SJCRH30 (cell line): ENCODE data around the gene HOXA7. TPM values are rescaled to one million over a fixed set of nuclear protein-coding genes. Genes with fewer than 3 reads are reported as not detected.

Experiments
- DNase-seq, 2 experiments: peaks; one replicate each; pipeline ENCODE4 v3.0.0-alpha.2; 2015 to 2020
- H3K27ac ChIP-seq: fragments of 250-450 bp; sonication (Bioruptor Pico); 2 replicates; pipeline ENCODE4 v1.5.1; 2020; ENCODE audit warnings: mild to moderate bottlenecking, moderate library complexity
- H3K27me3 ChIP-seq: fragments of 250-450 bp; sonication (Bioruptor Pico); 2 replicates; pipeline ENCODE4 v1.5.1; 2020; ENCODE audit warnings: mild to moderate bottlenecking, moderate library complexity
- H3K36me3 ChIP-seq: fragments of 250-450 bp; sonication (Bioruptor Pico); 2 replicates; pipeline ENCODE4 v1.5.1; 2020; ENCODE audit warnings: mild to moderate bottlenecking, moderate library complexity
- H3K4me1 ChIP-seq: fragments of 250-450 bp; sonication (Bioruptor Pico); 2 replicates; pipeline ENCODE4 v1.5.1; 2020; ENCODE audit warnings: mild to moderate bottlenecking, moderate library complexity
- H3K4me3 ChIP-seq: fragments of 250-450 bp; sonication (Bioruptor Pico); 2 replicates; pipeline ENCODE4 v1.5.1; 2020; ENCODE audit warnings: mild to moderate bottlenecking, moderate library complexity
- H3K9me3 ChIP-seq: fragments of 250-450 bp; sonication (Bioruptor Pico); replicated peaks from 2 replicates; pipeline ENCODE4 v1.5.1; 2020; ENCODE audit warnings: mild to moderate bottlenecking, moderate library complexity
- total RNA-seq: library from RNA; depleted of rRNA; stranded (reverse); fragments of >200 nt; shearing (Covaris generic); gene quantifications from 2 replicates; pipeline ENCODE4 v1.2.3, GENCODE V29; 2014

The HOXA7 gene
- total RNA-seq, 1 experiment from 2014 or later: 40.4 TPM

DNA sequence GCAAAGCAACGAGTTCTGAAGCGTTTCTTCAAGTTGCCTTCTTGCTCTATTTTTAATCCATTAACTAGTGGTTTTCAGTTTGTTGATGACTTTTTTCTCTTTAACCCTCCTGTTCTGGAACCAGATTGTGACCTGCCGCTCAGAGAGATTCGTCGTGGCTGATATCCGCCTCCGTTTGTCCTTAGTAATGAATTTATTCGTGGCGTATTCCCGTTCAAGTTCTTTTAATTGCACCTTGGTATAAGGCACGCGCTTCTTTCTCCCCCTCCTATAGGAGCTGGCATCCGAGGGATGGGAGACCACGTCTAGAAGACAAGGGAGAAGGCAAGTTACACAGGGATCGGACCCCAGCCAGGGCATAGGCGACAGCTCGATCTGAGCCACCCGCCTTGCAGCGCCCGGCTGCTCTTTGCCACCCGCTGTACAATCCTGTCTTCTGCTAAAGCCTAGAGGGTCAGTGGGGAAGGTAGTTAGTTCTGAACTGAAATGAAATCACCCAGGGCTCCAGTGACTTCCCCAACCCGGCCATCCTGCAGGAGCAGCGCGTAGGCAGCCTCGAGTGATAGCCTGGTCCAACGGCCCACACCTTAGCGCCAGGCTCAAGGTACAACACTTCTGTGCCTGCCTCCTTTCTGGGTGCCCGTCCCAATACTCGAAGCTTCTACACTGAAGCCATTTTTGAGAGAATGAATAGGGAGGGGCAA is 41.8 kb upstream of the HOXA7 start:
- Histone ChIP-seq H3K36me3 (no peaks in the 10 kb centered on the region), H3K9me3 (no peaks in the 10 kb centered on the region), H3K27ac (no peak overlapping the region), H3K4me1 (no peaks in the 10 kb centered on the region; the same call in 1 of the 2 replicates), H3K27me3 (no peaks in the 10 kb centered on the region), H3K4me3 (peak overlapping the region; percentile 87)
- DNase-seq: no peak

DNA sequence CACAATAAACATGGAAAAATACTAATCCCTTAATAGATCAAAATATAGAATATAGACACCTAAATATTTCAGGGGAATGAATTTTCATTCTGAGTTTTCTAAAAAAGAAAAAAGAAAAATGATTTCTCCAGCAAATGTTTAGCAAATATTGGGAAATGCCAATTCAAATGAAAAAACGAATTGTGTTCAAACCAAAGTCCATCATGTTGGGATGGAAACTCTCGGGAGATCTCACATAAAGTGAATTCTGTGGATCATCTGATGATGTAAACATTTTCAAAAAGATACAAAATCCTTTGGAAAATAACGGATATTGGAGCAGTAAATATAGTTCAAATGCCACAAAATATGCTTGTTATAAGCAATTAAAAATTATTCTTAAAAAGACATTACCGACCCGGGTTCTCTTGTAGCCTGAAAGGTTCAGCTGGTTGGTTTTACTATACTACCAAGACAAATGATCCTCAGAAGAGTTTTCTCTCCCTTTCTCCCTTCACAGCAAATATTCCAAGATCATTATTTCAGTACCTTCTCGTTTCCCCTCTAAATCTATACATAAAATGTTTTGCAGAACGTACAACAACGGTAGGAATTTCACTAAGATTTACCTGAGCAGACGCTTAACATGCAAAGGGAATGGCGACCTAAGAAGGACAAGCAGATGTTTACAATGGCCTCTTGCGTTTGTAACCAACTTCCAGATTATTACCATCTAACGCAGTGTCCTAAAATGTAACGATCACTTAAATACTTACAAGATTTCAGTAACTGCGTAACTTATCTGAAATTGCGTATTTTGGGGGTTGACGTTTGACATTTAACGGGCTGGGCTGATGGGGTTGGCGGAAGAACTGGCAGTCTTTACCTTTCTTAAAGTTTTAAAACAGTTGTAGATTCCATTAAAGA is 40.9 kb upstream of the HOXA7 start:
- no peaks in the 10 kb centered on the region for H3K36me3 ChIP-seq
- no peak overlapping the region for H3K4me3 ChIP-seq
- H3K9me3 ChIP-seq: no peaks in the 10 kb centered on the region
- H3K27ac ChIP-seq: no peak overlapping the region
- no peaks in the 10 kb centered on the region for H3K27me3 ChIP-seq
- no peaks in the 10 kb centered on the region; the same call in 1 of the 2 replicates for H3K4me1 ChIP-seq
- DNase-seq: no peak

DNA sequence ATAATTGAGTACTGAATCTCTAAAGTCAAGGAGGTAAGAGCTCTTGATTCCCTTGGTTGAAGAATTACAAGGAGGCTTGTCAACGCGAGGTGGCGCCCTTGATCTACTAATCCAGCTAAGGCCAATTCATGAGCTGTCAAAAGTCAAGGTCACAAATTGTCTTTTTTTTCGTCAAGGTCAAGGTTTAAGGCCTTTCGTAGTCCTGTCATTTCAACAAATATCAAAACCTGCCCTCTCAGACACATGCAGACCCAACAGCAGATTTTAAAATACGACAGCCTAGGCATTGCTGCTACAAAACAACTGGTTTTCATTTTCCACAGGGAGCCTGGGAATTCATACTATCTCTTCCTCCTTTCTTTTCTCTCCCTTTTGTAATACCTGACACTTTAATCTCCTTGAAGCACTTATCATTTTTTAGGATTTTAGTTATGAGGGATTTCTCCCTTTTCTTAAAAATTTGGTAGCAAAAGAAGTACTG is 39.9 kb upstream of the HOXA7 start:
- no peaks in the 10 kb centered on the region for H3K27me3 ChIP-seq
- peak; percentile 69 to 88 for DNase-seq
- no peaks in the 10 kb centered on the region for H3K36me3 ChIP-seq

DNA sequence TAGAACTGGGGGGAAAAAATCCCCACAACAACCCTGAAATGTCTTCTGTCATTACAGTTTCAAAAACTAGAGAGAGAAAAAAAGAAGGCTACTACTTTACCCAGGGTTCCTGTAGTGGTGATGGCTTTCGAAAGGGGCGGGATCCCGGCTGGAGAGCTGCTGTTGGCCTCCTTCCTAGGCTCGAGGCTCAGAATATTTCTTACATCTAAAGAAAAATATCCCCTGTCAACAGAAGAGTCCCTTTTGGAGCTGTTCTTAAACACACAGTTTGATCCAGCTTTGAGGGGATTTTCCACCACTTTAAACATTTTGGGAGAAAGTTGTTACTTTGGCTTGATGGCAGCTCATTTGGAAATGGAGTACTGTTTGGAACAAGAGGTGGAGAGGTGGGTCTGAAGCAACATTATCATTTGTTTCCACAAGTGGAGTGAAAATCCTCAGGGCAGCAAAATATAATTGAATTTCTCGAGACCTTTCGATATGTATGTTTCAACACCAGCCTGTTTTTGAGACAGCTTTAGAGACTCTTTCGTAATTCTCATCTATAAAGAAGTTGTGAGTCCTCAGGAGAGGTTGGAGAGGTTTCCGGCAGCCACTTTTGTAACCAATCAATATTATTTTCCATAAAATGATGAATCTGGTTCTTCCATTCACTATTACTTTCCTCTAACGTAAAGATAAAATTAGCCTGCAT is 38.4 kb upstream of the HOXA7 start:
- Histone ChIP-seq H3K27ac (no peak overlapping the region), H3K9me3 (no peaks in the 10 kb centered on the region), H3K4me3 (no peak overlapping the region), H3K27me3 (no peaks in the 10 kb centered on the region), H3K36me3 (no peaks in the 10 kb centered on the region), H3K4me1 (no peaks in the 10 kb centered on the region)
- DNase-seq: no peak

More for the DNA sequence above, 39.9 kb upstream of the HOXA7 start:
- Histone ChIP-seq H3K27ac (no peak overlapping the region), H3K4me1 (no peaks in the 10 kb centered on the region; the same call in 1 of the 2 replicates), H3K9me3 (no peaks in the 10 kb centered on the region), H3K4me3 (no peak overlapping the region)

DNA sequence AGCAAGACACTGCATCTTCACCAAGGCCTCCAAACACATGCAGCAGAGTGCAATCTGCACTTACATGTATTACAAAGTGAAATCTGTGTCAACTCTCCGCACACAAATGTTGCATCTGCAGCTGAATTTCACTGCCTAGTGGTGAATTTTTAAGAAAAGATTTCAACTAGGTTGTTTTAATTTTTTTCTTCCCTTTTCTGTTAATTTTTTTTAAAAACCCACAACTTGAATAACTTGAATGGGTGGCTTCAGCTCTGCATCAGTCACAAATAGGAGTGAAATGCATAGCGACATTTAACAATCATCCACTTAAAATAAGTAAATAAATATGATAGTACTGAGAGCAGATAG is 37.5 kb upstream of the HOXA7 start:
- Histone ChIP-seq H3K27me3 (no peaks in the 10 kb centered on the region), H3K36me3 (no peaks in the 10 kb centered on the region), H3K27ac (no peak overlapping the region), H3K9me3 (no peaks in the 10 kb centered on the region), H3K4me1 (no peaks in the 10 kb centered on the region), H3K4me3 (no peak overlapping the region)
- DNase-seq: no peak

DNA sequence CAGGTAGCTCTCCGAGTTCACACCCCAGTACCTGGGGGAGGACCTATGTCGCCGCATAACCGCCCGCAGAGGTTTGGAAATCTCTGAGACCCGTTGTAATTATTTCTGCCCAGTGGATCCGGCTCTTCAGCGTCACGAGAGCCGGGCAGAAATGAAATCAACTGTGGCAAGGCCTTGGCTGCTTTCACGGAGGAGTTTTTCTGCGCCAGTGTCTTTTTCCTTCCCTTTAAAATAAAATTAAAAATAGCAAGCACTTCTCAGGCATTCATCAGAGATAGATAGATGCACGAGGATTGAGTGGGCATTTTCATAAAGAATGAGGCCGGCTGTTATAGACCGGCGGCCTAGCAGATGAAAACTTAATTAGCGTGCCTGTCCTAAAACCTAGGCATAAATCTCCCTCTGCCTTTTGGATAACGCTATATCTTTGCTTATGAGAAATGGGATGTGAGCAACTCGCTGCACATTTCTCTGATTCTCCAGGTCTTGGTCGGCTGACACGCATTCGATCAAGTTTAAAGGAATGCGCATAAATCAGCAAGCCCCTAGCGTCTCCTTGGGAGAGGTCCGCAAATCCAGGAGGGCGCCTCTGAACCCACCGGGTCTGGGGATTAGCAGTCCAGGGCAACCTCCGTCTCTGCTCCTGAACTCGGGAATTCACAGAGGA is 37.0 kb upstream of the HOXA7 start:
- Histone ChIP-seq H3K9me3 (no peaks in the 10 kb centered on the region), H3K36me3 (no peaks in the 10 kb centered on the region), H3K4me1 (no peaks in the 10 kb centered on the region), H3K27me3 (no peaks in the 10 kb centered on the region), H3K4me3 (no peak overlapping the region), H3K27ac (no peak overlapping the region)
- no peak for DNase-seq

DNA sequence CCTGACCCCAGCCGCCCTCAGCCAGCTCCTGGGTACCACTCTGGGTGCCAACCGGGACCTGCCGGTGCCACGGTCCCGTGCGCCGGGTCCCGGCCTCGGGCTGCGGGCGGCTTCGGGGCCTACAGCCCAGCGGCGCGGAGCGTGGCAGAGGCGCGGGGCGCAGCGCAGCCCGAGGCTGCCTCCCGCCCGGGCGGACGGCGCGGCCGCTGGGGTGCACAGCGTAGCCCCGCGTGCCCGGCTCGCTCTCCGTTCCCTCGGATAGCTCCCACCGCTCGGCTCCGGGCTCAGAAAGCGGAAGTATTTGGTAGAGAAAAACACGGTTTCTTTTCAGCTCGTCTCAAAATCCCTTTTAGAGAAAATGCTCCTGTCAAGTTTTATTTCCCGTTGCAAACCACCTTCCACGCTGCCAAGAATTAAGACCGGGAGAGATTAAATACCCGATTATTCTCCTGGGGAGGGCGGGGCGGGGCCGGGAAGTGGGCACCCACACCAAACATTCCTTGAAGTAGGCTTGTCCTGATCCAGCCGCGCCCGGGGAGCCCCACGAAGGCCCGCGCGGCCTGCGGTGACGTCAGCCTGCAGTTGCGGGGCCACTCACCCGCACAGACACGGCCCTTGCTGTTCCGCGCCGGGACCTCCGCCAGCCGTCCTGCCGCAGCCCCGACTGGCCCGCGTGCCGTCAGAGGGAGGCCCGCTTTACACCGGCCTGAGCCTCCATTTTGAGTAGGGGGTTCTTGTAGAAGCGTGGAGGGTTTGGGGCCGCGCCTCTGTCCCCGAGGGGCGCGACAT is 36.3 kb upstream of the HOXA7 start:
- DNase-seq: no peak
- H3K9me3 ChIP-seq: no peaks in the 10 kb centered on the region
- no peak overlapping the region for H3K27ac ChIP-seq
- no peaks in the 10 kb centered on the region for H3K36me3 ChIP-seq
- no peaks in the 10 kb centered on the region for H3K27me3 ChIP-seq
- no peaks in the 10 kb centered on the region for H3K4me1 ChIP-seq
- no peak overlapping the region for H3K4me3 ChIP-seq

DNA sequence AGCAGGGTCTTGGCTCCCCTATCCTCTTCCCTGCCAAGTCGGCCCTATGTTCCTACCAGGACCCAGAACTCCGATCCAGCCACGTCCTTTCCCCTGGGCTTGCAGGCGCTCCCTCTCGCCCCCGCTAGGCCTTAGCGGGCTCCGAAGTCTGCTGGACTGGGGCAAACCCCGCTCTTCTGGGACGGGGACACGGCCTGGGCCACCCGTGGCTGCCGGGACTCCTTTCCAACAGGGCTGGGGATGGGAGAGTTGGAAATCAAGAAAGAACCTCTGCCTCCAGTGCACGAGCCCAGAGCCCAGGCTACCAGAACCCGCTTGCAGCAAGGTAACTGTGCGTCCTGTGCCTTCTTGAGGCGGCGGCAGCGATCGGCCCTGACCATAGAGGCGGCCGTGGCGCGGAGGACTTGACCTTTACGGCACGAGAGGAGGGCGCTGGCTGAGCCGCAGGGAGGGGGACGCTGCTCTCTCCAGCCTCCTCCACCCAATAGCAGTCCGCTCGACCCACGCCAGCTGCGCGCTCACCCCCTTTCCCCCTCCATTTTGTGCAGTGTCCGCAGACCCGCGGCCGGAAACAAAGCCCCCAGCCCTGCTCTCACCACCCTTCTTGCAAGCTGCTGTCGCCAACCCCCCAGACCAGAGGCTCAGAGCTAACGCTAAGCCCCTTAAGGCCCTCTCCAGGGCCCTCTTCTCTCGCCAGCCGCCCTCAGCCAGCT is 35.5 kb upstream of the HOXA7 start:
- H3K27me3 ChIP-seq: no peaks in the 10 kb centered on the region
- no peak for DNase-seq
- H3K9me3 ChIP-seq: no peaks in the 10 kb centered on the region
- H3K36me3 ChIP-seq: no peaks in the 10 kb centered on the region
- no peaks in the 10 kb centered on the region for H3K4me1 ChIP-seq
- no peak overlapping the region for H3K27ac ChIP-seq
- no peak overlapping the region for H3K4me3 ChIP-seq

DNA sequence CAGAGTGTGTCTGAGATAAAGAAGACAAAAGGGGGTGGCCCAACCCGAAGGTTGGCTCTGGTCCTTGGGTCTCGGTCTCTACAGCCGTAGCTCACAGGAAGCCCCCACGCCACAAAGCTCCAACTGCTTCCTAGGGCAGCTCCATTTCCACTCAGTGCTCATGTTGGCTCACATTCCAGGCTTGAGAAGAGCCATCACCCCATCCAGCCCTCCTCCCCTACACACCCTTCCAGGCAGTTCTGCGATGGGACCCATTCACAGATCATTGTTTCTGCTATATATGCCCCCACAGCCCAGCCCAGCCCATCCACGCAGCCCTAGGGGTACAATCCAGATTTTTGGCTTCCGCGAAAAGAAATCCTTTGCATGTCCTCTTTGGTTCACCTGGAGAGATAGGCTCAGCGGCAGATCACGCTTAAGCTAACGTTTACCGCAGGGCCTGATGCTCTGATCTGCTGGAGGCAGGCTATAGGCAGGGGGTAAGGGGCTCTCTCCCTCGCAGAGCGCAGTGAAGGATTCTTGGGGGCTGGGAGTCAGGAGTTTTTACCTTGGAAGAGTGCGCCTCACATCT is 34.8 kb upstream of the HOXA7 start:
- no peaks in the 10 kb centered on the region for H3K4me1 ChIP-seq
- no peak overlapping the region for H3K4me3 ChIP-seq
- no peaks in the 10 kb centered on the region for H3K27me3 ChIP-seq
- H3K36me3 ChIP-seq: no peaks in the 10 kb centered on the region
- no peaks in the 10 kb centered on the region for H3K9me3 ChIP-seq
- no peak overlapping the region for H3K27ac ChIP-seq
- no peak for DNase-seq

DNA sequence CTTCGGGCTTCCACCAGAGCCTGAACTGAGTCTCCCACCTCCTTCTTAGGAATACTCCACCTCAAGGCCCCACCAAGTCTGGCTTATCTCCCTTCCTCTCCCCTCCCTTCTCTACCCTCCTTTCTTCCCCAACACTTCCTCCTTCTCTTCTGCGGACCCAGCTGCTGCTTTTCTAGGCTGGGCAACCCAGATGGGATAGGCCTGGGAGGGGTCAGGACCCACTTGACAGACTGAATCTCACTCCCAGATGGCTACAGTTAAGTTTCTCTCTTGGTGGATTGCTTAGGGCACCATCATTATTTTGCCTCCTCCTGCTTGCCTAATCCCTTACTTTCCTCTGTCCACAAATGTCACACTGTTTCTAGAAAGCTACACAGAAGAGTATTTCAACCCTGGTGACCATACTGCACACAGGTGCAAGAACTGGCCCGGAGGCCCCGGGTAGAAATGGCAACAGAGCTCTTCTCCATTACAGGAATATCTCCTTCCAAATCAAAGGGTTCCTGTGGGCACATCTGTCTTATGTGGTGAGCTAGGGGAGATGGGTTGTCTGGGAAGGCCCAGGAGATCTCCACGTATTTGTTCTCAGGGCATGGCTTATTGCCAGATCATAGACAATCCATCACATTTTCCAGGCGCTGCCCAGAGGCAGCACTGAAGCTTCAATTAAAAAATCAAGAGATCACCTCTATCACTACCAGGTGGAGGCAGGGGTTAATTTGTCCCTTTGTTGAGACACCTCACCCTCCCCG is 33.7 kb upstream of the HOXA7 start:
- no peaks in the 10 kb centered on the region for H3K9me3 ChIP-seq
- no peak overlapping the region for H3K4me3 ChIP-seq
- peak in 1 of 2 experiments; percentile 17 for DNase-seq
- H3K4me1 ChIP-seq: no peaks in the 10 kb centered on the region
- H3K27ac ChIP-seq: no peak overlapping the region
- H3K36me3 ChIP-seq: no peaks in the 10 kb centered on the region
- H3K27me3 ChIP-seq: no peaks in the 10 kb centered on the region

DNA sequence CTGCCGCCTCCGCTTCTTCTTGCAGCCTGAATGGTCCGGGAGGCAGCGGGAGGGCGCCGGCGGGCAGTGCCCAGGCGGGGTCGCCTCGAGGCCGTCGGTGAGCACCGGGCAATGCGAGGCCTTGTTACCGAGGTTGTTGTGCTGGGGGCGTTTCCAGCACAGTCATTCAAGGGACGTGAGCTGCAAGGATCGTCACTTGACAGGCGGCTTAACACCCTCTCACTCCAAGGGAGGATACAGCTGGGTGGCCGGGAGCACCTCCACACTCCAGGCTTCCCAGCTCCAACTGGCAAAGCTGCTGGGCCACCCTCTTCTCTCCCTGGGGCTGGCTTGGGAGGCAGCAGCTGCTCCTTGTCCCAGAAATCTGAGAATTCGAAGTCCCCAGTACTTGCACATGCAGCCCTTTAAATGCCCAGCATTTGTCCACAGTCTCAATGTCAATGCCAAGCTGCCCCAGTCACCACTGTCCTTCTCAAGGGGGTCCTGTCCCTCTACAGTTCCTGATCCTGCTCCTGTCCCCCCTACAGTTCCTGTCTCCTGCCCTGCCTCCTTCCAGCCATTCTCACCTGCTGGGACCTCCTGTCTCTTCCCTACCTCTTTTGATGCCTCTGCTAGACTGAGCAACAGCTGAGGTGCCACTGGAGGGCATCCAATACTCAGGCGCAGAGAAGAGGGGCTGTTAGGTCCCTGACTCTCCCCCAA is 33.0 kb upstream of the HOXA7 start:
- Histone ChIP-seq H3K36me3 (no peaks in the 10 kb centered on the region), H3K9me3 (no peaks in the 10 kb centered on the region), H3K27ac (no peak overlapping the region), H3K4me3 (no peak overlapping the region), H3K4me1 (no peaks in the 10 kb centered on the region), H3K27me3 (no peaks in the 10 kb centered on the region)
- DNase-seq: no peak
